H9 (cell line): ENCODE data around the gene C8G. TPM values are rescaled to one million over a fixed set of nuclear protein-coding genes. Genes with fewer than 3 reads are reported as not detected.

Experiments used
- DNase-seq: peaks from one replicate; pipeline ENCODE4 v3.0.0-alpha.2; 2017
- H2AFZ ChIP-seq: one replicate; pipeline ENCODE4 v1.6.1; 2013; ENCODE audit warnings: mild to moderate bottlenecking, low read length, control low read depth, moderate library complexity
- H2AK5ac ChIP-seq: 2 replicates; pipeline ENCODE4 v1.6.1; 2013; ENCODE audit warnings: low read length, control low read depth, mixed read lengths; ENCODE audit not compliant: insufficient read length
- H2BK120ac ChIP-seq: one replicate; pipeline ENCODE4 v1.6.1; 2013; ENCODE audit warnings: low read depth, mild to moderate bottlenecking, low read length, control low read depth, inconsistent platforms; ENCODE audit not compliant: poor library complexity, severe bottlenecking
- H2BK12ac ChIP-seq: 2 replicates; pipeline ENCODE4 v1.6.1; 2013; ENCODE audit warnings: low read length, control low read depth, mixed read lengths, low read depth; ENCODE audit not compliant: insufficient read length
- H2BK15ac ChIP-seq: 2 replicates; pipeline ENCODE4 v1.6.1; 2013; ENCODE audit warnings: low read depth, low read length, control low read depth
- H2BK20ac ChIP-seq: one replicate; pipeline ENCODE4 v1.6.1; 2013; ENCODE audit warnings: low read depth, mild to moderate bottlenecking, low read length, control low read depth, inconsistent platforms; ENCODE audit not compliant: poor library complexity, severe bottlenecking
- H2BK5ac ChIP-seq: 2 replicates; pipeline ENCODE4 v1.6.1; 2013; ENCODE audit warnings: low read length, control low read depth, mixed read lengths; ENCODE audit not compliant: insufficient read length
- H3K14ac ChIP-seq: 2 replicates; pipeline ENCODE4 v1.6.1; 2013; ENCODE audit warnings: low read length, control low read depth; ENCODE audit not compliant: insufficient read depth
- H3K18ac ChIP-seq: 2 replicates; pipeline ENCODE4 v1.6.1; 2013; ENCODE audit warnings: low read depth, mild to moderate bottlenecking, mixed read lengths, low read length, control low read depth; ENCODE audit not compliant: insufficient read length
- H3K23ac ChIP-seq: 2 replicates; pipeline ENCODE4 v1.6.1; 2013; ENCODE audit warnings: low read length, control low read depth, mixed read lengths, low read depth; ENCODE audit not compliant: insufficient read length
- H3K23me2 ChIP-seq: 2 replicates; pipeline ENCODE4 v1.6.1; 2013; ENCODE audit warnings: low read depth, mild to moderate bottlenecking, mixed read lengths, low read length, control low read depth; ENCODE audit not compliant: insufficient read length, poor library complexity, severe bottlenecking
- H3K27ac ChIP-seq: 2 replicates; pipeline ENCODE4 v1.5.1; 2013; ENCODE audit warnings: low read length, control low read depth, mixed read lengths, low read depth; ENCODE audit not compliant: insufficient read length
- H3K27me3 ChIP-seq: 2 replicates; pipeline ENCODE4 v1.6.1; 2013; ENCODE audit warnings: low read length, control low read depth, inconsistent platforms; ENCODE audit not compliant: insufficient read depth
- H3K4ac ChIP-seq: 2 replicates; pipeline ENCODE4 v1.6.1; 2013; ENCODE audit warnings: low read depth, mild to moderate bottlenecking, control low read depth, inconsistent platforms, low read length, moderate library complexity
- H3K4me1 ChIP-seq: 2 replicates; pipeline ENCODE4 v1.6.1; 2013; ENCODE audit warnings: low read length, control low read depth, inconsistent platforms; ENCODE audit not compliant: insufficient read depth
- H3K4me2 ChIP-seq: 2 replicates; pipeline ENCODE4 v1.6.1; 2013; ENCODE audit warnings: low read length, control low read depth, mixed read lengths; ENCODE audit not compliant: insufficient read length, insufficient read depth
- H3K56ac ChIP-seq: 2 replicates; pipeline ENCODE4 v1.6.1; 2013; ENCODE audit warnings: low read depth, mild to moderate bottlenecking, mixed read lengths, low read length, control low read depth; ENCODE audit not compliant: insufficient read length
- H3K79me1 ChIP-seq: 2 replicates; pipeline ENCODE4 v1.6.1; 2013; ENCODE audit warnings: low read depth, mild to moderate bottlenecking, moderate library complexity, low read length, control low read depth, inconsistent platforms; ENCODE audit not compliant: insufficient read depth, poor library complexity, severe bottlenecking
- H3K79me2 ChIP-seq: 2 replicates; pipeline ENCODE4 v1.6.1; 2013; ENCODE audit warnings: low read length, control low read depth, inconsistent platforms; ENCODE audit not compliant: insufficient read depth
- H3K9ac ChIP-seq: 2 replicates; pipeline ENCODE4 v1.6.1; 2013; ENCODE audit warnings: low read length, control low read depth, mixed read lengths; ENCODE audit not compliant: insufficient read length; ENCODE audit errors: extremely low read depth
- H3K9me3 ChIP-seq: one replicate; pipeline ENCODE4 v1.6.1; 2013; ENCODE audit warnings: low read depth, low read length, inconsistent platforms; ENCODE audit not compliant: control insufficient read depth
- H3T11ph ChIP-seq: one replicate; pipeline ENCODE4 v1.6.1; 2013; ENCODE audit warnings: mild to moderate bottlenecking, low read length, control low read depth, inconsistent platforms
- H4K20me1 ChIP-seq: one replicate; pipeline ENCODE4 v1.6.1; 2013; ENCODE audit not compliant: control insufficient read depth, insufficient read length, insufficient read depth
- H4K5ac ChIP-seq: 2 replicates; pipeline ENCODE4 v1.6.1; 2013; ENCODE audit warnings: low read depth, mild to moderate bottlenecking, mixed read lengths, low read length, control low read depth; ENCODE audit not compliant: insufficient read length
- H4K8ac ChIP-seq: replicated peaks from 2 replicates; pipeline ENCODE4 v1.6.1; 2013; ENCODE audit warnings: low read length, control low read depth, mixed read lengths, low read depth; ENCODE audit not compliant: insufficient read length
- H4K91ac ChIP-seq: 2 replicates; pipeline ENCODE4 v1.6.1; 2013; ENCODE audit warnings: low read depth, mild to moderate bottlenecking, moderate library complexity, mixed read lengths, low read length, control low read depth; ENCODE audit not compliant: insufficient read length
- H3K27ac Mint-ChIP-seq, 3 experiments: 2 replicates in 2 of 3; 3 replicates in 1 of 3; pipeline ENCODE4 v1.8.0; 2020 to 2021; ENCODE audit warnings: mixed read lengths in 3 of 3, mild to moderate bottlenecking in 1 of 3, moderate library complexity in 1 of 3
- H3K27me3 Mint-ChIP-seq: 2 replicates; pipeline ENCODE4 v1.8.0; 2021; ENCODE audit warnings: low read depth, mild to moderate bottlenecking, moderate library complexity, mixed read lengths
- H3K36me3 Mint-ChIP-seq, 3 experiments: 2 replicates in 2 of 3; 3 replicates in 1 of 3; pipeline ENCODE4 v1.8.0; 2020 to 2021; ENCODE audit warnings: low read depth in 3 of 3, mixed read lengths in 3 of 3; ENCODE audit not compliant: insufficient read depth in 1 of 3
- H3K4me1 Mint-ChIP-seq, 2 experiments: 2 replicates each; pipeline ENCODE4 v1.8.0; 2020; ENCODE audit warnings: mixed read lengths in 2 of 2
- H3K4me3 Mint-ChIP-seq, 2 experiments: 2 replicates in 1 of 2; 3 replicates in 1 of 2; pipeline ENCODE4 v1.8.0; 2020 to 2021; ENCODE audit warnings: mild to moderate bottlenecking in 2 of 2, mixed read lengths in 2 of 2, moderate library complexity in 1 of 2
- H3K9me3 Mint-ChIP-seq, 2 experiments: 2 replicates in 1 of 2; 3 replicates in 1 of 2; pipeline ENCODE4 v1.8.0; 2020; ENCODE audit warnings: mild to moderate bottlenecking in 2 of 2, mixed read lengths in 2 of 2, moderate library complexity in 1 of 2
- CTCF ChIP-seq: fragments of 200-600 bp; sonication (generic); conservative IDR thresholded peaks from 3 replicates; pipeline ENCODE4 v1.8.0; 2021; ENCODE audit warnings: antibody characterized with exemption, mild to moderate bottlenecking
- WGBS: extraction: QIAGEN DNeasy Blood & Tissue Kit; methylation state at CpG from one replicate; pipeline ENCODE4 v1.1.7; 2013; ENCODE audit warnings: missing lambda C conversion rate, low lambda C conversion rate, mixed read lengths; ENCODE audit not compliant: insufficient read length; ENCODE audit errors: extremely low coverage; 5-methylcytosine and 5-hydroxymethylcytosine counted together
- total RNA-seq: library from RNA; stranded (reverse); gene quantifications from 2 replicates; pipeline ENCODE4 v1.2.1, GENCODE V29; 2021

The C8G gene
- total RNA-seq, 1 experiment from 2014 or later = 0.96 TPM

GRCh38 chr9:136963341-136963740 is 18.3 kb downstream of the C8G start:
- Histone ChIP-seq H3K4me1 (peaks cover 2% of the 10 kb centered on the region; the same call in 1 of the 2 replicates), H2BK15ac (no peak overlapping the region), H4K8ac (no peak overlapping the region), H3K23me2 (no peaks in the 10 kb centered on the region), H3K56ac (no peak overlapping the region), H3K23ac (no peak overlapping the region), H3T11ph (no peak overlapping the region), H2BK12ac (no peak overlapping the region), H2AFZ (no peak overlapping the region), H3K79me2 (no peaks in the 10 kb centered on the region), H2BK20ac (no peak overlapping the region), H3K4me2 (no peak overlapping the region), H4K91ac (no peak overlapping the region), H3K18ac (no peak overlapping the region), H4K5ac (no peak overlapping the region), H3K27me3 (no peaks in the 10 kb centered on the region), H3K9ac (no peak overlapping the region), H2BK120ac (no peak overlapping the region), H2AK5ac (no peak overlapping the region), H3K79me1 (no peaks in the 10 kb centered on the region), H3K9me3 (no peaks in the 10 kb centered on the region), H4K20me1 (no peaks in the 10 kb centered on the region), H3K14ac (no peak overlapping the region), H3K27ac (no peak overlapping the region), H2BK5ac (no peak overlapping the region), H3K4ac (no peak overlapping the region)
- Mint-ChIP-seq H3K4me3 (no peak overlapping the region), H3K36me3 (no peaks in the 10 kb centered on the region), H3K27ac (no peak overlapping the region), H3K27me3 (peaks cover 18% of the 10 kb centered on the region), H3K9me3 (no peaks in the 10 kb centered on the region), H3K4me1 (peaks cover 7 to 15% of the 10 kb centered on the region in 2 experiments)
- no peak for DNase-seq
- no CpG with 5 or more reads among the region's 15 CpGs for WGBS
- TF ChIP-seq CTCF = no peak
